PC-3 (cell line): ENCODE measurements around the gene STEAP4. TPM values are rescaled to one million over a fixed set of nuclear protein-coding genes. Genes with fewer than 3 reads are reported as not detected.

ENCODE experiments used
- ATAC-seq: fragments of 200-7000 bp; cut with Tn5 transposase; 2 replicates; pipeline ENCODE4 v1.9.1; 2020; ENCODE audit warnings: mild to moderate bottlenecking, moderate library complexity
- BruUV-seq: library from RNA; stranded (reverse); fragments of 400-500 nt; replicated peaks from 2 replicates; lab custom pipeline; 2021; lab: Mats Ljungman, UMichigan
- CTCF ChIA-PET: fragments of 300-600 bp; sonication (Branson Sonifier 250); formaldehyde crosslinking; loops from one replicate; lab custom pipeline; 2022; ENCODE audit warnings: antibody characterized with exemption; lab: Charles Lee
- POLR2A ChIA-PET: fragments of 300-600 bp; sonication (Branson Sonifier 250); formaldehyde crosslinking; loops from one replicate; lab custom pipeline; 2022; ENCODE audit warnings: antibody characterized with exemption; ENCODE audit not compliant: unreplicated experiment; lab: Charles Lee
- DNase-seq: peaks from one replicate; pipeline ENCODE4 v3.0.0-alpha.2; 2015
- H2AFZ ChIP-seq: fragments of 300-600 bp; sonication (generic); 2 replicates; pipeline ENCODE4 v1.6.0; 2016; ENCODE audit warnings: antibody characterized with exemption, low read length
- H3F3A ChIP-seq: fragments of 300-600 bp; sonication (generic); one replicate; pipeline ENCODE4 v1.6.0; 2017; ENCODE audit warnings: antibody characterized with exemption, low read length, control low read depth, mild to moderate bottlenecking; ENCODE audit not compliant: unreplicated experiment
- H3K27ac ChIP-seq: fragments of 300-600 bp; sonication (generic); 2 replicates; pipeline ENCODE4 v1.5.1; 2016; ENCODE audit warnings: mild to moderate bottlenecking, low read length
- H3K27me3 ChIP-seq: fragments of 300-600 bp; sonication (generic); 2 replicates; pipeline ENCODE4 v1.6.1; 2016; ENCODE audit warnings: low read length, mixed read lengths
- H3K36me3 ChIP-seq: fragments of 300-600 bp; sonication (generic); 2 replicates; pipeline ENCODE4 v1.6.1; 2016; ENCODE audit warnings: low read depth, mixed run types, low read length, mixed read lengths
- H3K4me1 ChIP-seq: fragments of 300-600 bp; sonication (generic); 2 replicates; pipeline ENCODE4 v1.5.1; 2016; ENCODE audit warnings: low read length; ENCODE audit not compliant: insufficient read depth
- H3K4me2 ChIP-seq: fragments of 300-600 bp; sonication (generic); 2 replicates; pipeline ENCODE4 v1.6.0; 2016; ENCODE audit warnings: low read length
- H3K4me3 ChIP-seq: fragments of 300-600 bp; sonication (generic); 2 replicates; pipeline ENCODE4 v1.5.1; 2016; ENCODE audit warnings: mild to moderate bottlenecking, low read length, mixed read lengths
- H3K79me2 ChIP-seq: fragments of 300-600 bp; sonication (generic); 2 replicates; pipeline ENCODE4 v1.6.1; 2017; ENCODE audit warnings: low read length, mixed read lengths
- H3K9ac ChIP-seq: fragments of 300-600 bp; sonication (generic); 2 replicates; pipeline ENCODE4 v1.6.0; 2016; ENCODE audit warnings: mild to moderate bottlenecking, low read length
- H3K9me2 ChIP-seq: fragments of 300-600 bp; sonication (generic); replicated peaks from 2 replicates; pipeline ENCODE4 v1.6.1; 2016; ENCODE audit warnings: mixed run types, low read length, mixed read lengths
- H3K9me3 ChIP-seq: fragments of 300-600 bp; sonication (generic); 2 replicates; pipeline ENCODE4 v1.6.1; 2016; ENCODE audit warnings: low read length, mixed read lengths
- H4K20me1 ChIP-seq: fragments of 300-600 bp; sonication (generic); 2 replicates; pipeline ENCODE4 v1.6.1; 2016; ENCODE audit warnings: low read length, mixed read lengths
- CTCF ChIP-seq: fragments of 300-600 bp; sonication (generic); conservative IDR thresholded peaks from 2 replicates; pipeline ENCODE4 v1.5.1; 2017; ENCODE audit warnings: antibody characterized with exemption, low read depth, mild to moderate bottlenecking, low read length
- EZH2 ChIP-seq: fragments of 300-600 bp; sonication (generic); IDR thresholded peaks from one replicate; pipeline ENCODE4 v1.6.1; 2017; ENCODE audit warnings: antibody characterized with exemption, mild to moderate bottlenecking, low read length; ENCODE audit not compliant: unreplicated experiment
- EZH2phosphoT487 ChIP-seq: fragments of 300-600 bp; sonication (generic); IDR thresholded peaks from 2 replicates; pipeline ENCODE4 v1.6.1; 2018; ENCODE audit warnings: mild to moderate bottlenecking, antibody characterized with exemption, low read length, borderline replicate concordance
- intact Hi-C: fragments of 100-400 bp; cut with micrococcal nuclease; formaldehyde crosslinking; loops from 2 replicates; pipeline ENCODE4 v1.9.0; 2023
- total RNA-seq: library from RNA; depleted of rRNA; stranded (reverse); fragments of >200 nt; gene quantifications from 2 replicates; pipeline ENCODE4 v1.2.3, GENCODE V29; 2014

The STEAP4 gene
- total RNA-seq, 1 experiment from 2014 or later = 1.7 TPM

- Histone ChIP-seq H3F3A (no peaks in the 10 kb centered on the region), H3K27me3 (no peaks in the 10 kb centered on the region), H3K4me3 (no peak overlapping the region), H3K4me2 (no peak overlapping the region), H3K79me2 (no peaks in the 10 kb centered on the region), H2AFZ (no peak overlapping the region), H4K20me1 (no peaks in the 10 kb centered on the region), H3K4me1 (peaks cover 31% of the 10 kb centered on the region), H3K9me3 (no peaks in the 10 kb centered on the region), H3K27ac (peak overlapping the region; percentile 71; the same call in 1 of the 2 replicates), H3K9ac (no peak overlapping the region), H3K36me3 (no peaks in the 10 kb centered on the region), H3K9me2 (no peaks in the 10 kb centered on the region)
- no TSS peak for BruUV-seq
- ChIA-PET POLR2A (interaction anchor here (0.7 kb wide), 1 partner anchor 914 kb away, joined by 3 read pairs; no protein-coding TSS in a partner anchor), CTCF (interaction anchor here (1.0 kb wide), 1 partner anchor 68 kb away, joined by 3 read pairs; no protein-coding TSS in a partner anchor)
- DNase-seq (no peak), ATAC-seq (no peak)
- intact Hi-C loops = no loop called here
- TF ChIP-seq EZH2 (no peak), CTCF (no peak), EZH2phosphoT487 (no peak)
These were observed 4.4 kb upstream of the STEAP4 start for GRCh38 chr7:88310956-88311674.

- no peaks in the 10 kb centered on the region for H3K36me3 ChIP-seq
- no TSS peak for BruUV-seq
- CTCF ChIA-PET = no interaction called here
These were observed 3.1 kb upstream of the STEAP4 start for GRCh38 chr7:88309819-88310218.

More at GRCh38 chr7:88309819-88310218, 3.1 kb upstream of the STEAP4 start:
- intact Hi-C loops = loop anchor here (1.0 kb wide), 1 partner anchor 48 kb away; no protein-coding TSS in a partner anchor
- Histone ChIP-seq H3K27me3 (no peaks in the 10 kb centered on the region), H2AFZ (no peak overlapping the region), H3F3A (no peaks in the 10 kb centered on the region), H4K20me1 (no peaks in the 10 kb centered on the region), H3K9me2 (no peaks in the 10 kb centered on the region), H3K4me2 (no peak overlapping the region), H3K4me3 (no peak overlapping the region), H3K4me1 (peaks cover 38% of the 10 kb centered on the region), H3K9ac (no peak overlapping the region), H3K27ac (peak overlapping the region; percentile 71), H3K9me3 (no peaks in the 10 kb centered on the region), H3K79me2 (no peaks in the 10 kb centered on the region)
- TF ChIP-seq EZH2 = no peak
- TF ChIP-seq EZH2phosphoT487 = no peak
- TF ChIP-seq CTCF = no peak
- ATAC-seq (peak; percentile 63), DNase-seq (peak; percentile 60)
- POLR2A ChIA-PET = interaction anchor here (0.7 kb wide), 1 partner anchor 62 kb away, joined by 3 read pairs; no protein-coding TSS in a partner anchor
